SU-DHL-6 (cell line): Measurements from ENCODE around the gene TRPM3.

Source experiments
- H2AFZ ChIP-seq: fragments of 200-600 bp; sonication (generic); 2 replicates; pipeline ENCODE4 v1.6.1; 2014; ENCODE audit warnings: low read depth, mild to moderate bottlenecking, moderate library complexity, mixed read lengths, antibody characterized with exemption, low read length; ENCODE audit not compliant: severe bottlenecking
- H3F3A ChIP-seq: fragments of 200-600 bp; shearing (Covaris generic); 2 replicates; pipeline ENCODE4 v1.6.0; 2016; ENCODE audit warnings: antibody characterized with exemption, mild to moderate bottlenecking; ENCODE audit not compliant: insufficient read depth
- H3K27ac ChIP-seq: fragments of 200-600 bp; sonication (generic); 2 replicates; pipeline ENCODE4 v1.5.1; 2016; ENCODE audit warnings: low read depth, mild to moderate bottlenecking, low read length, moderate library complexity, mixed read lengths
- H3K27me3 ChIP-seq: fragments of 200-600 bp; sonication (generic), shearing (Covaris generic); 2 replicates; pipeline ENCODE4 v1.6.0; 2014; ENCODE audit warnings: mild to moderate bottlenecking, low read length
- H3K36me3 ChIP-seq: fragments of 200-600 bp; sonication (generic); 2 replicates; pipeline ENCODE4 v1.6.1; 2014; ENCODE audit warnings: mild to moderate bottlenecking, low read length, mixed read lengths
- H3K4me2 ChIP-seq: fragments of 300-600, 200-600 bp; shearing (Covaris generic), sonication (generic); 2 replicates; pipeline ENCODE4 v1.6.0; 2014; ENCODE audit warnings: low read length, low read depth, mild to moderate bottlenecking; ENCODE audit not compliant: poor library complexity, severe bottlenecking
- H3K4me3 ChIP-seq: fragments of 200-600 bp; sonication (generic); 2 replicates; pipeline ENCODE4 v1.5.1; 2014; ENCODE audit warnings: antibody characterized with exemption, low read length, mild to moderate bottlenecking, mixed read lengths; ENCODE audit not compliant: insufficient read depth, poor library complexity, severe bottlenecking
- H3K79me2 ChIP-seq: fragments of 200-600 bp; sonication (generic); 2 replicates; pipeline ENCODE4 v1.6.1; 2014; ENCODE audit warnings: mild to moderate bottlenecking, low read length, moderate library complexity; ENCODE audit not compliant: insufficient read depth
- H3K9ac ChIP-seq: fragments of 200-600 bp; sonication (generic); 2 replicates; pipeline ENCODE4 v1.7.0; 2014; ENCODE audit warnings: mild to moderate bottlenecking, low read length
- H3K9me2 ChIP-seq: fragments of 200-600 bp; sonication (generic); replicated peaks from 2 replicates; pipeline ENCODE4 v1.6.1; 2014; ENCODE audit warnings: low read length; ENCODE audit not compliant: insufficient read depth
- H3K9me3 ChIP-seq: fragments of 200-600 bp; sonication (generic); 2 replicates; pipeline ENCODE4 v1.6.1; 2014; ENCODE audit warnings: low read length, mixed read lengths; ENCODE audit not compliant: insufficient read depth
- H4K20me1 ChIP-seq: fragments of 200-600 bp; sonication (generic); 2 replicates; pipeline ENCODE4 v1.6.1; 2014; ENCODE audit warnings: low read depth, mild to moderate bottlenecking, antibody characterized with exemption, low read length, moderate library complexity, mixed read lengths
- CTCF ChIP-seq: fragments of 200-600 bp; sonication (generic); IDR thresholded peaks from one replicate; pipeline ENCODE4 v1.5.1; 2017; ENCODE audit warnings: antibody characterized with exemption, mild to moderate bottlenecking, low read length, moderate library complexity; ENCODE audit not compliant: insufficient read depth, poor library complexity, severe bottlenecking
- EZH2phosphoT487 ChIP-seq: fragments of 200-600 bp; sonication (generic), shearing (Covaris generic); conservative IDR thresholded peaks from 2 replicates; pipeline ENCODE4 v1.6.1; 2018; ENCODE audit warnings: mild to moderate bottlenecking, antibody characterized with exemption, low read length, moderate library complexity, mixed read lengths

TRPM3 gene

DNA sequence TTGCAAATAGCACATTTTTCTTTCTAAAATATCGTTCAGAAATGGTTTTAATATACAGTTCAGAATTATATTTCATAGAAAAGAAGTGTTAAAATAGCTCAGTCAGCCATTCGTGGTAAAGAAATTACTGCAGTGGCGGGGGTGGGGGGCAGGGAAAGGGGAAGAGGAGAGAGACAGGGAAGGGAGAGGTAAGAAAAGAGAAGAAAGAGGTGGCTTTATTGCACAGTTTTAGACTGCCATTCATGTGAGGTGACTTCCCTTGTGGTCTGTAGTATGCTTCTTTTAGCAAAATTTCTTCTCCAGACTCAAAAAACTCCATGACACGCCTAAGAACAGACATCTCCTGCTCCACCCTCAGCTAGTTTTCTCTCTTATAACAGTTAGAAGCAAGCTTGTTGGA, 259.6 kb downstream of the TRPM3 start:
- Histone ChIP-seq H3K9me2 (no peaks in the 10 kb centered on the region), H3K9me3 (no peaks in the 10 kb centered on the region), H3K27ac (no peak overlapping the region), H2AFZ (no peak overlapping the region), H3F3A (no peaks in the 10 kb centered on the region), H4K20me1 (no peaks in the 10 kb centered on the region), H3K4me2 (no peak overlapping the region), H3K4me3 (no peak overlapping the region), H3K9ac (no peak overlapping the region), H3K36me3 (no peaks in the 10 kb centered on the region), H3K27me3 (no peaks in the 10 kb centered on the region), H3K79me2 (no peaks in the 10 kb centered on the region)
- no peak for TF ChIP-seq EZH2phosphoT487
- TF ChIP-seq CTCF, result no peak

DNA sequence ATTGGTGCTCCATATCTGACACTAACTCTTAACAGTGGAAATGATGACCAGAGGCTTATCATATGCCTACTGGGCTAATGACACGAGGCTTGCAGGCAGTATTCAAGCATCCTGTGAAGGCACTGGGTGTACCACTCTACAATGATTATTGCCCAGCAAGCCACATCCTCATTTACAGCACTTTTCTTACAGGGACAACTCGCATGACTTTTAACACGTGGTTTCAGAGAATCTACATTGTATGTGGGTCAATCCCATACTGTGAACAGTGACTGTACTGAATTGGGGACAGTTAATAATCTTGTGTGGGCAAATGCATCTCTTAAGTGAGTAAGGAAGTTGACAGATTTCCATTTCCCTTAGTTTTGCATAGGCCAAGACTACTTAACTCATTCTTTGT, 260.0 kb downstream of the TRPM3 start:
- Histone ChIP-seq H3K4me2 (no peak overlapping the region), H3F3A (no peaks in the 10 kb centered on the region)

GRCh38 chr9:70859694-70860093, 261.7 kb downstream of the TRPM3 start:
- Histone ChIP-seq H3F3A (no peaks in the 10 kb centered on the region), H3K79me2 (no peaks in the 10 kb centered on the region), H3K36me3 (no peaks in the 10 kb centered on the region), H4K20me1 (no peaks in the 10 kb centered on the region), H3K4me2 (no peak overlapping the region), H3K27ac (no peak overlapping the region), H3K27me3 (no peaks in the 10 kb centered on the region), H2AFZ (no peak overlapping the region), H3K9me2 (no peaks in the 10 kb centered on the region), H3K9ac (no peak overlapping the region), H3K9me3 (no peaks in the 10 kb centered on the region), H3K4me3 (no peak overlapping the region)
- TF ChIP-seq CTCF (no peak), EZH2phosphoT487 (no peak)

More for the DNA sequence above, 260.0 kb downstream of the TRPM3 start:
- no peaks in the 10 kb centered on the region for H3K9me3 ChIP-seq
- H2AFZ ChIP-seq, result no peak overlapping the region
- no peak overlapping the region for H3K9ac ChIP-seq
- H3K79me2 ChIP-seq, result no peaks in the 10 kb centered on the region
- H3K4me3 ChIP-seq, result no peak overlapping the region
- H3K9me2 ChIP-seq, result no peaks in the 10 kb centered on the region
- H3K27ac ChIP-seq, result no peak overlapping the region
- no peaks in the 10 kb centered on the region for H3K36me3 ChIP-seq
- no peaks in the 10 kb centered on the region for H3K27me3 ChIP-seq
- no peak for TF ChIP-seq EZH2phosphoT487
- TF ChIP-seq CTCF, result no peak
- H4K20me1 ChIP-seq, result no peaks in the 10 kb centered on the region
